ENCODE data around the gene TBX10. TPM values are rescaled to one million over a fixed set of nuclear protein-coding genes. Genes with fewer than 3 reads are reported as not detected.

TBX10 gene
- total and polyA plus RNA-seq, 2 donors (not counting 3 experiments of a cell fraction or from before 2014, with no cell fraction given) = not detected

DNA sequence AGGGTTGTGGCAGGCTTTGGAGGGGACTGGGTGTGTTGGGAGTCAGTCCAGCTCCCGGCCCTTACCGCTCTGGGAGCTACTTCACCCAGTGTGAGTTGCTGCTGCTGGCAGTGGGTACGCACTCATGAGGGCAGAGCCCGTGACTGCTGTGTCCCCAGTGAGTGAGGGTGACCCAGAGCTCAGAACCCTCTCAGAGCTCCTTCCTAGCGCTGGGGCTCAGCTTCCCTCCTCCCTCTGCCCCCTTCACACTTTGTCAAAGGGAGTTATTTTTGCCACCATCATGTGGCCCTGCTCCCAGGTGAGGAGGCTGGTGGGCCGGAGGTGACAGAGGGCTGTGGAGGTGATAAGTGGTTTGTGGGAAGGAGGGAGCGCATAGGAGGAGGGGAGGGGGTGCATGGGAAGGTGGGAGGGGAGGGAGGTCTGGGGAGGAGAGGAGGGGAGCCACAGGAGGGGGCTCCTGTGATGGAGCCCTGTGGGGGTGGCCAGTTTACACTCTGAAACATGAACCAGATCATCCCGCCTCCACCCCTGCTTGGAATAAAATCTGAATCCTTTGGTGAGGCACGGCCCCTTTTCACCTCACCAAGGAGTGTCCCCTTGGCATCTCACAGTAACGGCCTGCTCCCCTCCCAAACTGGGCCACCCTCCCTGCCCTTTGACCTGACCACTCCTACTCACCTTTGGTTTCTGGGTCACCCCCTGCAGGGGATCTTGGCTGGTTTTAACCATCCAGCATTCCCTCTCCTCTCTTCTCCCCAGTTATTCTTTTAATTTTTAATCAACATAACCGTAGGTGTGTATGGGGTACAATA lies 22.9 kb downstream of the TBX10 start:
- dilution Hi-C loops (cut with MboI; ENCODE audit: extremely low pct_ligation_motif_present, low sequenced_read_pairs) (no loop called here), intact Hi-C loops (cut with micrococcal nuclease) (no loop called here)
- H3K9me3 ChIP-seq (replicated peaks; ENCODE audit: control insufficient read depth, insufficient read depth, low read length) = no peaks in the 10 kb centered on the region
- FAIRE-seq = no peak
- DNase-seq (ENCODE audit: low read depth, low spot score) = no peak
- no peak overlapping the region for H3K4me3 ChIP-seq (replicated peaks in 1 of 3; ENCODE audit: insufficient read depth in 1 of 3, low read depth in 1 of 3, low read length in 3 of 3)
- no peaks in the 10 kb centered on the region for H3K9me1 ChIP-seq (replicated peaks; ENCODE audit: control insufficient read depth, extremely low read depth, insufficient read depth, low read length)
- H3K9ac ChIP-seq (replicated peaks; ENCODE audit: extremely low read depth, insufficient read depth, low read length) = no peak overlapping the region
- ChIA-PET POLR2A (no interaction called here), CTCF (interaction anchor here (1.0 to 6.8 kb wide), 3 partner anchors 12 to 43 kb away, joined by 3 to 98 read pairs (median 3); partner anchors contain the start of gene NUDT8)
- peaks cover 0 to 5% of the 10 kb centered on the region in 2 experiments for H3K36me3 ChIP-seq (ENCODE audit: control insufficient read depth in 2 of 2, extremely low read depth in 1 of 2, insufficient read depth in 2 of 2, low read length in 2 of 2)
- H3K4me2 ChIP-seq (ENCODE audit: insufficient read depth, low read length) = no peak overlapping the region
- H3K79me2 ChIP-seq (ENCODE audit: control insufficient read depth, insufficient read depth, low read length) = no peaks in the 10 kb centered on the region
- H2AFZ ChIP-seq (ENCODE audit: low read depth, low read length) = no peak overlapping the region
- no TSS peak for BruUV-seq (replicated peaks)
- no peak overlapping the region for H3K27ac ChIP-seq (ENCODE audit: insufficient read depth, low read depth, low read length)
- no peaks in the 10 kb centered on the region for H4K20me1 ChIP-seq (replicated peaks; ENCODE audit: control insufficient read depth, extremely low read depth, insufficient read depth, low read length)
- TF ChIP-seq EZH2 (IDR thresholded peaks at IDR 0.05; ENCODE audit: borderline replicate concordance, low read depth, low read length, severe bottlenecking) = peak; percentile 58
- no peak for TF ChIP-seq POLR2A (IDR thresholded peaks at IDR 0.05; ENCODE audit: low read depth, low read length)
- H3K4me1 ChIP-seq (ENCODE audit: control insufficient read depth, extremely low read depth, insufficient read depth, low read length) = no peaks in the 10 kb centered on the region
- peaks cover 14 to 21% of the 10 kb centered on the region in 2 experiments for H3K27me3 ChIP-seq (ENCODE audit: control insufficient read depth in 2 of 2, insufficient read depth in 2 of 2, low read length in 2 of 2)

- Histone ChIP-seq H3K9me1 (replicated peaks; ENCODE audit: control insufficient read depth, extremely low read depth, insufficient read depth, low read length) (no peaks in the 10 kb centered on the region), H4K20me1 (replicated peaks; ENCODE audit: control insufficient read depth, extremely low read depth, insufficient read depth, low read length) (no peaks in the 10 kb centered on the region), H3K4me3 (replicated peaks in 1 of 3; ENCODE audit: insufficient read depth in 1 of 3, low read depth in 1 of 3, low read length in 3 of 3) (no peak overlapping the region), H3K36me3 (ENCODE audit: control insufficient read depth in 2 of 2, extremely low read depth in 1 of 2, insufficient read depth in 2 of 2, low read length in 2 of 2) (peaks cover 0 to 9% of the 10 kb centered on the region in 2 experiments), H3K27me3 (ENCODE audit: control insufficient read depth in 2 of 2, insufficient read depth in 2 of 2, low read length in 2 of 2) (peaks cover 14 to 21% of the 10 kb centered on the region in 2 experiments), H2AFZ (ENCODE audit: low read depth, low read length) (no peak overlapping the region), H3K4me1 (ENCODE audit: control insufficient read depth, extremely low read depth, insufficient read depth, low read length) (no peaks in the 10 kb centered on the region), H3K9me3 (replicated peaks; ENCODE audit: control insufficient read depth, insufficient read depth, low read length) (no peaks in the 10 kb centered on the region), H3K79me2 (ENCODE audit: control insufficient read depth, insufficient read depth, low read length) (no peaks in the 10 kb centered on the region), H3K27ac (ENCODE audit: insufficient read depth, low read depth, low read length) (no peak overlapping the region), H3K4me2 (ENCODE audit: insufficient read depth, low read length) (no peak overlapping the region), H3K9ac (replicated peaks; ENCODE audit: extremely low read depth, insufficient read depth, low read length) (no peak overlapping the region)
- ChIA-PET CTCF (interaction anchor here (1.0 to 6.8 kb wide), 3 partner anchors 13 to 44 kb away, joined by 3 to 98 read pairs (median 3); partner anchors contain the start of gene NUDT8), POLR2A (no interaction called here)
- DNase-seq (ENCODE audit: low read depth, low spot score) (no peak), FAIRE-seq (no peak)
- intact Hi-C loops (cut with micrococcal nuclease) (no loop called here), dilution Hi-C loops (cut with MboI; ENCODE audit: extremely low pct_ligation_motif_present, low sequenced_read_pairs) (no loop called here)
- TF ChIP-seq EZH2 (IDR thresholded peaks at IDR 0.05; ENCODE audit: borderline replicate concordance, low read depth, low read length, severe bottlenecking) (peak; percentile 26), CTCF (IDR thresholded peaks at IDR 0.05; ENCODE audit: extremely low read depth in 1 of 2, insufficient read depth in 1 of 2, low read depth in 1 of 2, low read length in 2 of 2) (no peak)
- BruUV-seq (replicated peaks) = no TSS peak
Observed at GRCh38 chr11:67615728-67616430, 23.7 kb downstream of the TBX10 start.
